Lung (tissue), 12 donors: ENCODE measurements around the gene SLIT1. TPM values are rescaled to one million over a fixed set of nuclear protein-coding genes. Genes with fewer than 3 reads are reported as not detected.
A peak's percentile ranks its signal among the peaks of the same experiment; 100 is the strongest.

Experiments
- ATAC-seq: fragments of 200-7000 bp; cut with Tn5 transposase; one replicate; pipeline ENCODE4 v1.9.1; 2020; ENCODE audit warnings: moderate number of reproducible peaks; ENCODE audit not compliant: insufficient read depth, low FRiP score
- DNase-seq, 3 donors: peaks; one replicate each; pipeline ENCODE4 v3.0.0-alpha.2; 2013 to 2017
- H3K27ac ChIP-seq, 2 donors: one replicate each; pipeline ENCODE4 v1.5.1; 2013; ENCODE audit warnings: mild to moderate bottlenecking in 2 of 2, moderate library complexity in 2 of 2, control low read depth in 1 of 2, inconsistent platforms in 1 of 2, low read depth in 1 of 2, low read length in 1 of 2
- H3K27me3 ChIP-seq, 3 donors: one replicate each; pipeline ENCODE4 v1.5.1; 2013; ENCODE audit warnings: low read length in 2 of 3; ENCODE audit not compliant: control insufficient read depth in 3 of 3, insufficient read depth in 3 of 3
- H3K36me3 ChIP-seq, 4 donors: one replicate each; pipeline ENCODE4 v1.5.1; 2013; ENCODE audit warnings: low read length in 4 of 4, mild to moderate bottlenecking in 1 of 4, moderate library complexity in 1 of 4; ENCODE audit not compliant: control insufficient read depth in 4 of 4, insufficient read depth in 4 of 4
- H3K4me1 ChIP-seq, 5 donors: one replicate each; pipeline ENCODE4 v1.5.1; 2013; ENCODE audit warnings: low read length in 5 of 5, mild to moderate bottlenecking in 2 of 5, moderate library complexity in 1 of 5; ENCODE audit not compliant: control insufficient read depth in 5 of 5, insufficient read depth in 5 of 5
- H3K4me3 ChIP-seq: one replicate; pipeline ENCODE4 v1.5.1; 2013; ENCODE audit warnings: mild to moderate bottlenecking, control low read depth, moderate library complexity
- H3K9ac ChIP-seq, 2 donors: one replicate each; pipeline ENCODE4 v1.5.1; 2013; ENCODE audit warnings: low read length in 2 of 2, control low read depth in 1 of 2; ENCODE audit not compliant: insufficient read depth in 1 of 2
- H3K9me3 ChIP-seq, 4 donors: one replicate each; pipeline ENCODE4 v1.5.1; 2013; ENCODE audit warnings: low read length in 3 of 4, mild to moderate bottlenecking in 1 of 4, moderate library complexity in 1 of 4; ENCODE audit not compliant: control insufficient read depth in 4 of 4, insufficient read depth in 3 of 4
- CTCF ChIP-seq: IDR thresholded peaks from 2 replicates; pipeline ENCODE4 v1.5.1; 2012; ENCODE audit warnings: mild to moderate bottlenecking; ENCODE audit errors: control extremely low read depth, extremely low read depth
- WGBS, 2 donors: extraction: QIAGEN DNeasy Blood & Tissue Kit; methylation state at CpG; one replicate each; pipeline ENCODE4 v1.1.7; 2013; 5-methylcytosine and 5-hydroxymethylcytosine counted together
- polyA plus RNA-seq, 2 donors: library from polyadenylated mRNA; stranded (reverse); fragments of 200-250 nt; gene quantifications; one replicate each; pipeline ENCODE4 v1.2.1, GENCODE V29; 2013
- total RNA-seq, 2 donors: library from RNA; depleted of rRNA in 1 of 2; stranded (reverse); fragments of >200 nt in 1 of 2; gene quantifications; one replicate each; pipeline ENCODE4 v1.2.1, GENCODE V29; 2014 to 2021
- donor health status: control.
- donor health status: control.
- donor health status: Bipolar disorder and iron deficiency.
- donor health status: healthy.
- donor health status: DM: yes; HTN: yes; CAD: no.

SLIT1 gene
- total and polyA plus RNA-seq, 4 donors: 0.39 to 5.6 (median 0.57) TPM

- no peak for ATAC-seq
- no peak for TF ChIP-seq CTCF
- Histone ChIP-seq H3K36me3 (no peaks in the 10 kb centered on the region), H3K9me3 (no peaks in the 10 kb centered on the region), H3K4me3 (no peak overlapping the region), H3K27ac (no peak overlapping the region), H3K27me3 (peaks cover 9 to 23% (median 13%) of the 10 kb centered on the region in 3 donors), H3K9ac (no peak overlapping the region), H3K4me1 (peaks cover 0 to 53% (median 12%) of the 10 kb centered on the region in 5 donors)
- WGBS, 2 donors: 80 to 85% methylated on average over 8 of the region's 8 CpGs
- no peak for DNase-seq
Measured at GRCh38 chr10:97180363-97180755, 5.4 kb downstream of the SLIT1 start.

- Histone ChIP-seq H3K4me1 (peaks cover 0 to 49% (median 12%) of the 10 kb centered on the region in 5 donors), H3K27ac (no peak overlapping the region), H3K36me3 (no peaks in the 10 kb centered on the region), H3K9ac (no peak overlapping the region), H3K27me3 (peaks cover 5 to 18% (median 13%) of the 10 kb centered on the region in 3 donors), H3K4me3 (no peak overlapping the region), H3K9me3 (no peaks in the 10 kb centered on the region)
- WGBS, 2 donors: 23 to 27% methylated on average over 24 to 26 of the region's 26 CpGs
- no peak for TF ChIP-seq CTCF
- ATAC-seq (no peak), DNase-seq (peak; percentile 51 to 69 (median 63))
Measured at GRCh38 chr10:97179731-97180362, 5.9 kb downstream of the SLIT1 start.

GRCh38 chr10:97179311-97179710 lies 6.4 kb downstream of the SLIT1 start:
- Histone ChIP-seq H3K27ac (no peak overlapping the region), H3K4me3 (no peak overlapping the region), H3K9ac (no peak overlapping the region), H3K4me1 (peaks cover 0 to 46% (median 12%) of the 10 kb centered on the region in 5 donors), H3K27me3 (peaks cover 0 to 13% (median 9%) of the 10 kb centered on the region in 3 donors), H3K36me3 (no peaks in the 10 kb centered on the region), H3K9me3 (no peaks in the 10 kb centered on the region)
- no peak for ATAC-seq
- TF ChIP-seq CTCF: no peak
- DNase-seq: peak in 1 of 3 donors; percentile 16
- 46 to 49% methylated on average over 6 of the region's 6 CpGs for WGBS, 2 donors
